A549 (cell line): ENCODE data around the gene ARHGAP10. TPM values are rescaled to one million over a fixed set of nuclear protein-coding genes. Genes with fewer than 3 reads are reported as not detected.

Experiments used
- ATAC-seq, 2 experiments: fragments of 200-7000 bp in 1 of 2; fragments of >200 bp in 1 of 2; cut with Nextera tagmentation in 1 of 2; cut with Tn5 transposase in 1 of 2; 3 replicates each; pipeline versions ENCODE4 v1.8.0 to v1.9.1; 2018 to 2020; ENCODE audit warnings: mild to moderate bottlenecking in 1 of 2, moderate library complexity in 1 of 2
- CTCF ChIA-PET: fragments of 300-600 bp; sonication (Branson Sonifier 250); formaldehyde crosslinking; extraction: SDS; loops from one replicate; lab custom pipeline; 2021; ENCODE audit warnings: antibody characterized with exemption, inconsistent platforms; lab: Yijun Ruan, JAX
- POLR2A ChIA-PET: fragments of 350-600 bp; formaldehyde crosslinking; extraction: SDS; loops from one replicate; lab custom pipeline; 2021; ENCODE audit warnings: antibody characterized with exemption, inconsistent platforms; lab: Yijun Ruan, JAX
- DNase-seq, 2 experiments: peaks; one replicate each; pipeline versions ENCODE4 v3.0.0 to v3.0.0-alpha.2; 2011 to 2016; ENCODE audit warnings: low read depth in 1 of 2, low spot score in 1 of 2
- FAIRE-seq: peaks from 2 replicates; lab custom pipeline; 2011; peaks lifted over from hg19 to GRCh38; lab: Jason Lieb, UNC
- H3K27ac ChIP-seq, 2 experiments: fragments of >200 bp; sonication (Bioruptor Twin); formaldehyde crosslinking; 3 replicates each; pipeline ENCODE4 v1.5.1; 2016 to 2017
- H3K4me1 ChIP-seq: fragments of >200 bp; sonication (Bioruptor Twin); formaldehyde crosslinking; 3 replicates; pipeline ENCODE4 v1.6.1; 2016
- H3K4me2 ChIP-seq: fragments of >200 bp; sonication (Bioruptor Twin); formaldehyde crosslinking; 3 replicates; pipeline ENCODE4 v1.6.1; 2016
- H3K4me3 ChIP-seq: fragments of >200 bp; sonication (Bioruptor Twin); formaldehyde crosslinking; 3 replicates; pipeline ENCODE4 v1.5.1; 2016
- H3K9me3 ChIP-seq: fragments of >200 bp; sonication (Bioruptor Twin); formaldehyde crosslinking; 3 replicates; pipeline ENCODE4 v1.6.1; 2016
- BHLHE40 ChIP-seq: IDR thresholded peaks from 2 replicates; pipeline ENCODE4 v1.6.1; 2012; ENCODE audit warnings: low read depth, low read length, inconsistent platforms
- CBX8 ChIP-seq: fragments of 200-600 bp; sonication (generic); IDR thresholded peaks from 2 replicates; pipeline ENCODE4 v1.6.1; 2016
- CEBPB ChIP-seq, 2 experiments: fragments of >200 bp in 1 of 2; sonication (Bioruptor Twin) in 1 of 2; formaldehyde crosslinking in 1 of 2; IDR thresholded peaks; 2 replicates each; pipeline ENCODE4 v1.6.1; 2012 to 2016
- CHD4 ChIP-seq: fragments of 200-600 bp; sonication (generic); IDR thresholded peaks from 2 replicates; pipeline ENCODE4 v1.6.1; 2016; ENCODE audit warnings: antibody characterized with exemption, mild to moderate bottlenecking, borderline replicate concordance
- ESRRA ChIP-seq: fragments of 150-350 bp; IDR thresholded peaks from 2 replicates; pipeline ENCODE4 v1.6.1; 2014; ENCODE audit warnings: mild to moderate bottlenecking, low read length, borderline replicate concordance
- FOSL2 ChIP-seq, 2 experiments: fragments of 450-650 bp in 1 of 2; fragments of >200 bp in 1 of 2; sonication (Bioruptor Twin) in 1 of 2; formaldehyde crosslinking; IDR thresholded peaks; 2 replicates each; pipeline versions ENCODE4 v1.5.0 to v1.6.1; 2016 to 2020; ENCODE audit warnings: mild to moderate bottlenecking in 1 of 2, moderate library complexity in 1 of 2
- FOXS1 ChIP-seq: fragments of 250-450 bp; sonication (Bioruptor Pico); IDR thresholded peaks from 2 replicates; pipeline ENCODE4 v1.5.0; 2020; ENCODE audit warnings: mild to moderate bottlenecking, moderate library complexity
- HOXA7 ChIP-seq: fragments of 250-450 bp; sonication (Bioruptor Pico); IDR thresholded peaks from 2 replicates; pipeline ENCODE4 v1.5.0; 2020; ENCODE audit warnings: mild to moderate bottlenecking, moderate library complexity
- HOXB5 ChIP-seq: fragments of 250-450 bp; sonication (Bioruptor Pico); IDR thresholded peaks from 2 replicates; pipeline ENCODE4 v1.5.0; 2020; ENCODE audit warnings: mild to moderate bottlenecking, moderate library complexity
- JUNB ChIP-seq: fragments of >200 bp; sonication (Bioruptor Twin); formaldehyde crosslinking; IDR thresholded peaks from 2 replicates; pipeline ENCODE4 v1.6.1; 2016
- MAFK ChIP-seq: fragments of 450-650 bp; IDR thresholded peaks from 2 replicates; pipeline ENCODE4 v1.6.1; 2014; ENCODE audit not compliant: partially characterized antibody
- NPAS2 ChIP-seq: fragments of 250-450 bp; sonication (Bioruptor Pico); IDR thresholded peaks from 2 replicates; pipeline ENCODE4 v1.8.0; 2022; ENCODE audit warnings: mild to moderate bottlenecking, moderate library complexity, borderline replicate concordance
- POLR2AphosphoS2 ChIP-seq: conservative IDR thresholded peaks from 2 replicates; pipeline ENCODE4 v1.6.1; 2012; ENCODE audit warnings: low read length, improper control_type of control experiment, inconsistent platforms
- RAD21 ChIP-seq, 2 experiments: fragments of >200 bp in 1 of 2; sonication (Bioruptor Twin) in 1 of 2; formaldehyde crosslinking in 1 of 2; IDR thresholded peaks in 1 of 2; conservative IDR thresholded peaks in 1 of 2; 2 replicates in 1 of 2; 3 replicates in 1 of 2; pipeline ENCODE4 v1.6.1; 2012 to 2018; ENCODE audit warnings: inconsistent platforms in 1 of 2
- RNF2 ChIP-seq: fragments of 200-600 bp; sonication (generic); IDR thresholded peaks from 2 replicates; pipeline ENCODE4 v1.6.1; 2016; ENCODE audit warnings: low read depth, mild to moderate bottlenecking, antibody characterized with exemption, moderate library complexity, borderline replicate concordance
- TFCP2L1 ChIP-seq: fragments of 250-450 bp; sonication (Bioruptor Pico); IDR thresholded peaks from 2 replicates; pipeline ENCODE4 v1.5.0; 2021; ENCODE audit warnings: mild to moderate bottlenecking
- TP53 ChIP-seq: fragments of 250-450 bp; sonication (Bioruptor Pico); IDR thresholded peaks from 2 replicates; pipeline ENCODE4 v1.5.0; 2021; ENCODE audit warnings: mild to moderate bottlenecking, moderate library complexity
- USF2 ChIP-seq: fragments of 450-650 bp; IDR thresholded peaks from 2 replicates; pipeline ENCODE4 v1.6.1; 2014; ENCODE audit warnings: antibody characterized with exemption
- ZNF302 ChIP-seq: fragments of 250-450 bp; sonication (Bioruptor Pico); IDR thresholded peaks from 2 replicates; pipeline ENCODE4 v1.9.0; 2021; ENCODE audit warnings: inconsistent platforms, mild to moderate bottlenecking, moderate library complexity
- ZSCAN20 ChIP-seq: fragments of 250-450 bp; sonication (Bioruptor Pico); IDR thresholded peaks from 2 replicates; pipeline ENCODE4 v1.8.0; 2022; ENCODE audit warnings: mild to moderate bottlenecking, moderate library complexity
- WGBS: methylation state at CpG from one replicate; pipeline ENCODE4 v1.1.6; 2017; ENCODE audit errors: missing lambda C conversion rate; 5-methylcytosine and 5-hydroxymethylcytosine counted together
- polyA plus RNA-seq, 4 experiments: library from polyadenylated mRNA; depleted of rRNA in 3 of 4; stranded (reverse); fragments of >200 nt; fragmentation: RNase III in 1 of 4; extraction: RNeasy Plus Mini Kit Qiagen cat#74134 plus additional on column Dnase treatment in 1 of 4; gene quantifications; 2 replicates in 3 of 4; 3 replicates in 1 of 4; pipeline ENCODE4 v1.2.3, GENCODE V29; 2011 to 2017

The ARHGAP10 gene
- polyA plus RNA-seq, 2 of the 4 experiments (the other 2 are of a cell fraction): 7.0 to 7.2 TPM

GRCh38 chr4:147734496-147734895, 2.6 kb downstream of the ARHGAP10 start:
- CTCF ChIA-PET: no interaction called here

GRCh38 chr4:147735413-147736301, 3.8 kb downstream of the ARHGAP10 start:
- no peak overlapping the region for H3K4me3 ChIP-seq
- H3K4me1 ChIP-seq: peaks cover 34% of the 10 kb centered on the region
- CTCF ChIA-PET: no interaction called here
- H3K9me3 ChIP-seq: no peaks in the 10 kb centered on the region
- no peak for TF ChIP-seq ZSCAN20
- no peak for TF ChIP-seq HOXA7
- TF ChIP-seq CEBPB (IDR thresholded peaks at IDR 0.05): no peak
- TF ChIP-seq CHD4: no peak
- TF ChIP-seq TP53: no peak
- no peak for TF ChIP-seq JUNB
- no peak for TF ChIP-seq ESRRA
- no peak for TF ChIP-seq HOXB5 (CRISPR knock-in tag)
- TF ChIP-seq CBX8: no peak
- no peak for TF ChIP-seq RNF2
- TF ChIP-seq ZNF302 (CRISPR knock-in tag): no peak
- no peak for TF ChIP-seq BHLHE40
- no peak for TF ChIP-seq TFCP2L1
- 80% methylated on average over 6 of the region's 6 CpGs for WGBS
- POLR2A ChIA-PET: no interaction called here
- H3K27ac ChIP-seq: peak overlapping the region in 1 of 2 experiments; percentile 55; a peak in 1 of 6 replicates
- ATAC-seq: no peak
- H3K4me2 ChIP-seq: peak overlapping the region; percentile 29
- no peak for DNase-seq
- no peak for FAIRE-seq

More at GRCh38 chr4:147734496-147734895, 2.6 kb downstream of the ARHGAP10 start:
- TF ChIP-seq FOXS1 (CRISPR knock-in tag) (no peak), ZNF302 (CRISPR knock-in tag) (no peak), CBX8 (no peak), JUNB (no peak), HOXA7 (no peak), POLR2AphosphoS2 (no peak), USF2 (no peak), RAD21 (conservative IDR thresholded peaks at IDR 0.05 in 1 of 2, IDR thresholded peaks at IDR 0.05 in 1 of 2) (no peak)
- no peak overlapping the region for H3K4me3 ChIP-seq
- no peak overlapping the region for H3K4me2 ChIP-seq
- FAIRE-seq (no peak), DNase-seq (no peak), ATAC-seq (no peak)
- H3K27ac ChIP-seq: no peak overlapping the region
- POLR2A ChIA-PET: no interaction called here
- WGBS: 93% methylated on average over 3 of the region's 3 CpGs
- no peaks in the 10 kb centered on the region for H3K9me3 ChIP-seq
- H3K4me1 ChIP-seq: peaks cover 34% of the 10 kb centered on the region

GRCh38 chr4:147736458-147736857, 4.6 kb downstream of the ARHGAP10 start:
- 46% methylated on average over 3 of the region's 3 CpGs for WGBS
- no peak overlapping the region for H3K4me3 ChIP-seq
- DNase-seq (peak in 1 of 2 experiments; percentile 15), FAIRE-seq (no peak), ATAC-seq (no peak)
- ChIA-PET CTCF (no interaction called here), POLR2A (no interaction called here)
- H3K9me3 ChIP-seq: no peaks in the 10 kb centered on the region
- peak overlapping the region in 1 of 2 experiments; percentile 65; a peak in 1 of 6 replicates for H3K27ac ChIP-seq
- H3K4me1 ChIP-seq: peaks cover 34% of the 10 kb centered on the region
- no peak for TF ChIP-seq FOSL2 (IDR thresholded peaks at IDR 0.05)
- peak; percentile 53 for TF ChIP-seq FOSL2 (CRISPR knock-in tag; IDR thresholded peaks at IDR 0.05)
- no peak for TF ChIP-seq MAFK
- TF ChIP-seq HOXB5 (CRISPR knock-in tag): no peak
- TF ChIP-seq NPAS2 (CRISPR knock-in tag): no peak
- peak overlapping the region; percentile 29 for H3K4me2 ChIP-seq
